CD4-positive, alpha-beta T cell treated with Interleukin-10 for 1 hour (primary cell): ENCODE data around the gene NXPH4.

Experiments used
- DNase-seq: peaks from one replicate; pipeline ENCODE4 v3.0.0-alpha.2; 2020

The NXPH4 gene

GRCh38 chr12:57216014-57216911 lies at the start of gene NXPH4:
TSS of gene NXPH4 (plus strand) at chr12:57216794. CDS start at chr12:57216970, 176 bp downstream.
- DNase-seq, result peak; percentile 66

DNA sequence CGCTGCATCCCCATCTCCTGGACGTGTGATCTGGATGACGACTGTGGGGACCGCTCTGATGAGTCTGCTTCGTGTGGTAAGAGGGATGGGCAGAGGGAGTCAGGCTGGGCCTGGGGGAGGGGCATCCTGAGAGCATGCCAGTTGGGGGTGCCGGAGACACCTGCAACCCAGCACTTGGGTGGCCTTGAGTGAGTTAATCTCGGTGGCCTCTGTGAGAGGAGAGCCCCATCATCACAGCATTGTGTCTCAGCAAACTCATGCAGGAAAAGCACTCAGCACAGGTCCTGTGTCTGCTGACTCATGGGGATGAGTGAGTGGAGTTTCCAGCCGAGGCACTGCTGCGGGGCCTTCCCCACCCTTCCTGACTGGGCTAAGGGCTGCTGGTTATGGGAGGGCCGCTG lies 49.6 kb upstream of the NXPH4 start:
- no peak for DNase-seq

GRCh38 chr12:57168058-57168457 lies 48.5 kb upstream of the NXPH4 start:
- no peak for DNase-seq

GRCh38 chr12:57169046-57169795 lies 47.4 kb upstream of the NXPH4 start:
- no peak for DNase-seq

- no peak for DNase-seq
Measured at GRCh38 chr12:57169969-57170368, 46.6 kb upstream of the NXPH4 start.

GRCh38 chr12:57170408-57170807 lies 46.2 kb upstream of the NXPH4 start:
- no peak for DNase-seq

DNA sequence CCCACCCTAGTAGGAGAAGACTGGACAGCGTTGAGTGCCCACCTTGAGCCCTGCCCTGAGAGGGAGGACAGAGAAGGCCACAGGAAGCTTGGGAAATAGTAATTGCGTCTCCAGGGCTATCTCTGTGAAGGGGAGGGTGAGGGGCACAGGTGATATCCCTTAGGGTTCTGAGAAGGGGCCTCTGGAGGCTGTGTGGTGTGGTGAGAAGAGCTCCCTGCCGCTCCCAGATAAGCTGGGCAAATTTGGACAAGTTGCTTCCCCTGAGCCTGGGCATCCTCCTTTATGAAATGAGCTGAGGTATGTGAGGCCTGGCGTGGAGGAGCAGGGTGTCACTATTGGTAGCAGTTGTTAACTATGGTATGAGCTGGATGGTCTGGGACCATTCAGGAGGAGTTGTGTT lies 45.7 kb upstream of the NXPH4 start:
- no peak for DNase-seq

GRCh38 chr12:57171668-57172067 lies 44.9 kb upstream of the NXPH4 start:
- no peak for DNase-seq

DNA sequence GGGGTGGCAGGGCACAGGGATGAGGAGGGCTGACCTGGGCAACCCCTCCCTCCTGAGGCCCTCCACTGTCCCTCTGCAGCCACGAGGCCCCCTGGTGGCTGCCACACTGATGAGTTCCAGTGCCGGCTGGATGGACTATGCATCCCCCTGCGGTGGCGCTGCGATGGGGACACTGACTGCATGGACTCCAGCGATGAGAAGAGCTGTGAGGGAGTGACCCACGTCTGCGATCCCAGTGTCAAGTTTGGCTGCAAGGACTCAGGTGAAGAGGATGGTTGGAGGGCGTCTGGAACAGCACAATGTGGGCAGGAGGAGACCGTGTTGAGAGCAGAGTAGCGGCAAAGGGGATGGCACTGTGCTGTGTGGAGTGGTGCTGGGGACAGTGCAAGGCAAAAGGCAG lies 43.5 kb upstream of the NXPH4 start:
- DNase-seq, result peak; percentile 10

DNA sequence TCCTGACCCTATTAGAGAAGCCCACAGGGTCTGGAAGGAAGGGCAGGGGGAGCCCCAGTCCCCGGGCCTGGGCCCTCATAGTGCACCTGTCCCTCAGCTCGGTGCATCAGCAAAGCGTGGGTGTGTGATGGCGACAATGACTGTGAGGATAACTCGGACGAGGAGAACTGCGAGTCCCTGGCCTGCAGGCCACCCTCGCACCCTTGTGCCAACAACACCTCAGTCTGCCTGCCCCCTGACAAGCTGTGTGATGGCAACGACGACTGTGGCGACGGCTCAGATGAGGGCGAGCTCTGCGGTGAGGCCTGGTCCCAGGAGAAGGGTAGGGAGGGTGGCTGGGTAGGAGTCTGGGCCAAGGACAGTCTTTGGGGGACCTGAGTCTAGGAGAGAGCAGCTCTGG lies 42.9 kb upstream of the NXPH4 start:
- DNase-seq, result no peak

DNA sequence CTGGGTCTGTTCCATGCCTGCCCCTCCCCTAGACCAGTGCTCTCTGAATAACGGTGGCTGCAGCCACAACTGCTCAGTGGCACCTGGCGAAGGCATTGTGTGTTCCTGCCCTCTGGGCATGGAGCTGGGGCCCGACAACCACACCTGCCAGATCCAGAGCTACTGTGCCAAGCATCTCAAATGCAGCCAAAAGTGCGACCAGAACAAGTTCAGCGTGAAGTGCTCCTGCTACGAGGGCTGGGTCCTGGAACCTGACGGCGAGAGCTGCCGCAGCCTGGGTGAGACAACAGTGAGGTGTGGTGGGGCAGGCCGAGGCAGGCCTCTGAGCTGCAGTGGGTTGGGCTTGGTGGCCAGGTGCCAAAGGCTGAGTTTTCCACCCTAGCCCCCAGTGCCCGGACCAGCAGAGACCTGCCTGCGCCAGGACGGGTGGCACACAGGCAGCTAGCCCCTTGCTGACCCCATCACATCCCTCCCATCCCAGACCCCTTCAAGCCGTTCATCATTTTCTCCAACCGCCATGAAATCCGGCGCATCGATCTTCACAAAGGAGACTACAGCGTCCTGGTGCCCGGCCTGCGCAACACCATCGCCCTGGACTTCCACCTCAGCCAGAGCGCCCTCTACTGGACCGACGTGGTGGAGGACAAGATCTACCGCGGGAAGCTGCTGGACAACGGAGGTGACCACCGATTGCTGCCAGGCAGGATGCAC lies 41.0 kb upstream of the NXPH4 start:
- DNase-seq, result peak; percentile 32

DNA sequence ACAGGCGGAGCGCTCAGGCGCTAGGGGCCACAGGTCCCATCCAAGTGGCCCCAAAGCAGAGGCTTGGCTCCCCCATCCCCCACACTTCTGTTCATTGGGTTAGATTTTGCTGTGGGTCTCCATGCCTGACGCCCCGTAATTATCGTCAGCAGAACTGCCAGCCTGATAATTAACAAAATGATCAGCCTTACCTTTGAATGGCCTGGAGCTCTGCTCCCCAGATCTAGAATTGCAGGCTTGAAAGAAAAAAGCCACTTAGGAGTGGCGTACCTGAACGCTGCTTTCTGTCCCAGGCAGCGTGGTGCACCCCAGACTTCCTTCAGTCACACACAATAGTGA lies 40.5 kb upstream of the NXPH4 start:
- DNase-seq, result no peak

DNA sequence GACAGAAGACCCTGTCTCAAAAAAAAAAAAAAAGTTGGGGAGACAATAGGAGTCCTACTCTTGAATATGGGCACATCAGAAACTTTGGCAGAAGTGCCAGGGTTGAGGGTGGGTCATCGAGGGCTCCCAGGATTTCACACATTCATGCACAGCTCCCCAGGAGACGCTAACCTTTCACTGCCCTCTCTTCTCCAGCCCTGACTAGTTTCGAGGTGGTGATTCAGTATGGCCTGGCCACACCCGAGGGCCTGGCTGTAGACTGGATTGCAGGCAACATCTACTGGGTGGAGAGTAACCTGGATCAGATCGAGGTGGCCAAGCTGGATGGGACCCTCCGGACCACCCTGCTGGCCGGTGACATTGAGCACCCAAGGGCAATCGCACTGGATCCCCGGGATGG lies 39.7 kb upstream of the NXPH4 start:
- no peak for DNase-seq

- DNase-seq, result no peak
Measured at GRCh38 chr12:57177354-57177753, 39.2 kb upstream of the NXPH4 start.

- DNase-seq, result no peak
Measured at GRCh38 chr12:57178213-57178612, 38.4 kb upstream of the NXPH4 start.

GRCh38 chr12:57179331-57180086 lies 37.1 kb upstream of the NXPH4 start:
- no peak for DNase-seq

GRCh38 chr12:57180321-57180989 lies 36.1 kb upstream of the NXPH4 start:
- DNase-seq, result no peak

DNA sequence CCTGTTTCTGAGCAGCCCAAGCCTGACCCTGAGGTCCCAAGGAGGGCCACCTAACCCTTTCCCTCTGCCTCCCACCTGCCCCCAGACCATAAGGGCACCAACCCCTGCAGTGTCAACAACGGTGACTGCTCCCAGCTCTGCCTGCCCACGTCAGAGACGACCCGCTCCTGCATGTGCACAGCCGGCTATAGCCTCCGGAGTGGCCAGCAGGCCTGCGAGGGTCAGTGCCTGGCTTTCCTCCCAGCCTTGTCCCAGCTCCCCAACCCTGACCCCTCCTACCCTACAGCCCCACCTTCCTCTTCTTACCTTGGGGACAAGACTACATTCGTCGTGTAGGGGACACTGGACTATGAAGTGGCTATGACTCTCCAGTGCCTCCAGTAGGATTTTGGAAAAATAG lies 35.5 kb upstream of the NXPH4 start:
- DNase-seq, result no peak

- DNase-seq, result no peak
Measured at GRCh38 chr12:57181561-57182155, 34.9 kb upstream of the NXPH4 start.

DNA sequence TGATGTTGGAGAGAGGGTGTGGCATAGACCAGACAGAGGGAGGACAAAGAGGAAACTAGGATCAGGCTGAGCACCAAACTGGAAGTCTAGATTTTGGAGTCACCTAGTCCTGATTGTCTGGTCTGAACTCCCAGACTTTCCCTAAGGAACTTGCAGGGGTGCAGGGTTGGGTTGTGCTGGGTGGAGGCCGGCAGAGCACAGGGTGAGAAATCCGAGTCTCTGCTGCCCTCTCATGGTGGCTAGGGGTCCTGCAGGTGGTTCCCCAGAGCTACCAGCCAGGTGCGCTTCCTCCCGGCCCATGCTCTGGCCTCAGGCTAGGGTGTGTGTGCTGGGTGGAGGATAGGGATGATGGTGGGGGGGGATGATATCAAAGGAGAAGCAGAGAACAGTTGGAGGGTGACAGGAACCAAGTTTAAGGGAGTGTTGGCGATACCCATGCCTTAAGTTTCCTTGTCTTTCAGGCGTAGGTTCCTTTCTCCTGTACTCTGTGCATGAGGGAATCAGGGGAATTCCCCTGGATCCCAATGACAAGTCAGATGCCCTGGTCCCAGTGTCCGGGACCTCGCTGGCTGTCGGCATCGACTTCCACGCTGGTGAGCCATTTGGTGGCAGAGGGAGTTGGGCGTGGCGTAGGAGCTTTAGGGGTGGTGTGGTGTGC lies 33.5 kb upstream of the NXPH4 start:
- DNase-seq, result peak; percentile 80
